Stimulated activated CD4-positive, alpha-beta T cell treated with anti-CD3 and anti-CD28 coated beads, Interleukin-1b, Interleukin-23, amount 100 ng/mL, for 48 hours (primary cell): ENCODE results near the gene CRELD2.

Experiments used
- DNase-seq: peaks from one replicate; pipeline ENCODE4 v3.0.0-alpha.2; 2020

CRELD2 gene

GRCh38 chr22:49948116-49948957 is 29.9 kb downstream of the CRELD2 start:
- DNase-seq: no peak

DNA sequence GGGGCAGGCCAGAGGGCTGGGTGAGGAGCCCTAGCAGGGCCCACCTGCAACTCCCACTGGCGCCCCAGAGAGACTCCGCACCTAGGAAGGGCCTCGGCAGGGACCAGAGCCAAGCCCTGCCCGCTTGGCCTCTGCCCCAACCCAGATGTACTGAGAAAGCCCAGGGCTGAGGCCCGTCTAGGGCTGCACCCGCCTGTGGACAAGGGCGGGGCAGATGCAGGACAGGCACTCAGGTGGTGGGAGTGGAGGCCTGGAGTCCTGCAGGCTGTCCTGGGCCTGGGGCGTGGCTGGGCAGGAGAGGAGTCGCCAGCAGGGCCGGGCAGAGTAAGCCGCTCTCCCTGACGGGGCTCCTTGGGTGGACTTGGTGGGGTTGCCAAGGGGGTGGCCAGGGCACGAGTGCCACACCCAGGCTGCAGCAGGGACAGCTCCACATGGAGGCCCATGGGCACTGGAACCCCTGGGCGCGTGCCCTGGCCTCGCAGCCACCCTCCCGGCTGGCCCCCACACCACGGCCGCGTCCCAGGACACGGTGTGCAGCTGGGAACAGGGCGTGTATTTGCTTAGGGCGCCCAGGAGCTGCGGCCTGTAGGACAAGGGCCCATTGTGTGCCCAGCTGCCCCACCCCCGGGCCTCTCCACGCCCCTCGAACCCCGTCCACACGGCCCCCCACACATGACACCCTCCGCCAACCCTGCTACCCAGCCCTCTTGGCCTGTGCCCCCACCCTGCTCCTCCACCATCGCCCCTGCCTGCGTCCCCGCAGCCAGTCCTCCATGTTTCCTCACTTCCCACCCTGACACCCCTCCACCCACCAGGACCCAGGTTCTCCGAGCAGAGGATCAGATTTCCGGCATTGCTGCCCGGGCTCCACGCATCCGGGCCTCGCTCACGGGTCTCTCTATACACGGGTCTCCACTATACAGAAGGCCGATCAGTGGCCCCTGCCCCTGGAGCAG is 30.8 kb downstream of the CRELD2 start:
- no peak for DNase-seq

- no peak for DNase-seq
Observed at GRCh38 chr22:49949914-49950292, 31.5 kb downstream of the CRELD2 start.

GRCh38 chr22:49950396-49950994 is 32.1 kb downstream of the CRELD2 start:
- DNase-seq: no peak

- DNase-seq: no peak
Observed at GRCh38 chr22:49951000-49951677, 32.7 kb downstream of the CRELD2 start.

- no peak for DNase-seq
Observed at GRCh38 chr22:49951678-49951985, 33.2 kb downstream of the CRELD2 start.

GRCh38 chr22:49951986-49952896 is 33.8 kb downstream of the CRELD2 start:
- no peak for DNase-seq

DNA sequence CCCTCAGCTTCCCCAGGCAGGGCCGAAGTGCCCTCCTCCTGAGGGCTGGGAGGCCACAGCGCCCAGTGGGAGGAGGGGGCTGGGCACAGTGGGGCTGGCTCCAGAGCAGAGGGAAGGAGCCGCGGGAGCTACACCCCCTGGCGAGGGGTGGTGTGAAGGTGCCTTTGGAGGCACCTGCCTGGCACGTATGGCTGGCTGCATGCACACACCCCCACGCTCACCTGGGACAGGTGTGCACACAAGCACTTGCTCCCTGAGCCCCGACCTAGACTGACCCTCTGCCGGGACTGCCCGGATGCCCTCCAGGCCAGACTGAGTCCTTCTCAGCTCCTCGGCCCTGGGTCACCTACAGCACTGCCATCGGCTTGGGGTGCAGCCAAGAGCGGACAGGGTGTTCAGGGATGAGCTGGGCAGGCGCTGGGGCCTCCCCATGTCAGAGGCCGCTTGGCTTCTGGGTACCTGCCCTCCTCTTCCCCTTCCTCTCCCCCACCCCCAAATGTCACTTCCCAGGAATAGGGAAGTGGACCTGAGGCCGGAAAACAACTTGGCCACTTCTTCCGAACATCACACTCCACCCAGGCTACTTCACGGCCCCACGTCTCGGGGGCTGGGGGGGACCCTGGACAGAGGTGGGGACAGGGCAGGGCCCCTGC is 34.7 kb downstream of the CRELD2 start:
- DNase-seq: no peak

DNA sequence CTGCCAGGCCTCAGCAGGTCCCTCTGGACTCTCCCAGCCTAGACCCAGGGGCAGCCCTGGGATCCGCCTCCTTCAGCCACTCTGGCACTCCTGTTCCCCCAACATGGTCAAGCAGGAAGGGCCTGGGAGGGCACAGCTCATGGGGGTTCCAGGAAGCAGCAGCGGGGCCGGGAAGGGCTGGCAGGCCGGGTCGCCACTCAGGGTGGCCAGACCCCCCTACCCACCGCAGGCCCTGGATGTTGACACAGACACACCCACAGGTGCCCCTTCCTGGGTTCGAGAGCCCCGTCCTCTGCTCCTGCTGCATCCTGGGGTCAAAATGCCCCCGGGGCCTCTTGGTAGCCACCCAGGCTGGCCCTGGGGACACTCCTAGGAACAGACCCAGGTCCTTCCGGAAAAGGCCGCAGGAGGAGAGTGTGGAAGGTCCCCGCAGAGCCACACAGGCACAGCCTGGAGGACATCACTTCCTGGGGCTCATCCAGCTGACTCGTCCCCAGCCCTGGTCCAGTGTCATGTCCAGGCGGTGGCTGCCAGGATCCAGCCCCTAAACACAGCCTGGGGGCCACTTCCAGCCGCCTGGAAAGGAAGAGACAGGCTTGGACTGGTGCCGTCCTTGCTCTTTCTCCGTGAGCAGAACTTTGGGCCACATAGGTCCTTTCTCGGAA is 35.4 kb downstream of the CRELD2 start:
- no peak for DNase-seq

DNA sequence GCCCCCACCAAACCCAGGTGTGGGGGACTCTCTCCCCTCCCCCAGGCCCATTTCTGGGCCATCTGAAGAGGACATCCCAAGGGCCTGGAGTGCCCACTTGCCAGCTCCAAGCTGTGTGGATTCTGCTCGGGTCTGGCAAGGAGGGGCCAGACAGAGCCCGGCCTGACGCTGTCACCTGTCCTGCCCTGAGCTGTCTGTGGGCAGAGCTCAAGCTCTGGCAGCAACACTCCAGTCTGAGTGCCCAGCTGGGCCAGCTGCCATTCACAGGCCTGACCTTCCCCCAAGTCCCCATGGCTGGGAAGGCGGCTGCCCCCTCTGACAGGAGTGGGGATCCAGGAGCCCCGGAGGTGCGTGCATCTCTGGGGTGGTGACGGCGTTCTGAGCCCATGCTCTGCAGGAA is 35.9 kb downstream of the CRELD2 start:
- no peak for DNase-seq

DNA sequence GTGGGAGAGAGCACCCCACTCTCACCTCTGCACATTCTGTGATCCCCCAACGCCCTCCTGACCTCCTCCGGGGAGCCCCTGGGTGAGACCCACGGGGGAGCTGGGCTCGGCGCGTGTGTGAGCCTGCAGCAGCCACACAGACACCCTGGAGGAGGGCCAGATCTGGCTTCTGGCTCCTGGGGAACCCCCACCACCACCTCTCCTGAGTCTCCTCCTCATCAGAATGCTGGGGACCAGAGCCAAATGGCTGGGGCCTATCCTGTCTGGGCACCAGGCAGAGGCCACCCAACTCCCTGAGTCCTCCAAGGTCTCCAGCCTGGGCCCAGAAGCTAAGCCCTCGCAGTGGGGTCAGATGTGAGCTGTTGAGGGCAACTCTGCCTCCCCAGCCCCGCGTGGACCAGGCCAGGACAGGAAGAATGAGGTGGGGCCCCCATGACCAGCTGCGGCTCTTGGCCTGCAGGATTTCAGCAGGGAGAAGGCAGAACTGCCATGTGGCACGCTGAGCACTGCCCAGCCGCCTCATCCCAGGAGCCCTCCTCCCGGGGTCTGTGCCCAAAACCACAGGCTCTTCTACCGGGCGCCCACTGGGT is 36.7 kb downstream of the CRELD2 start:
- DNase-seq: no peak

DNA sequence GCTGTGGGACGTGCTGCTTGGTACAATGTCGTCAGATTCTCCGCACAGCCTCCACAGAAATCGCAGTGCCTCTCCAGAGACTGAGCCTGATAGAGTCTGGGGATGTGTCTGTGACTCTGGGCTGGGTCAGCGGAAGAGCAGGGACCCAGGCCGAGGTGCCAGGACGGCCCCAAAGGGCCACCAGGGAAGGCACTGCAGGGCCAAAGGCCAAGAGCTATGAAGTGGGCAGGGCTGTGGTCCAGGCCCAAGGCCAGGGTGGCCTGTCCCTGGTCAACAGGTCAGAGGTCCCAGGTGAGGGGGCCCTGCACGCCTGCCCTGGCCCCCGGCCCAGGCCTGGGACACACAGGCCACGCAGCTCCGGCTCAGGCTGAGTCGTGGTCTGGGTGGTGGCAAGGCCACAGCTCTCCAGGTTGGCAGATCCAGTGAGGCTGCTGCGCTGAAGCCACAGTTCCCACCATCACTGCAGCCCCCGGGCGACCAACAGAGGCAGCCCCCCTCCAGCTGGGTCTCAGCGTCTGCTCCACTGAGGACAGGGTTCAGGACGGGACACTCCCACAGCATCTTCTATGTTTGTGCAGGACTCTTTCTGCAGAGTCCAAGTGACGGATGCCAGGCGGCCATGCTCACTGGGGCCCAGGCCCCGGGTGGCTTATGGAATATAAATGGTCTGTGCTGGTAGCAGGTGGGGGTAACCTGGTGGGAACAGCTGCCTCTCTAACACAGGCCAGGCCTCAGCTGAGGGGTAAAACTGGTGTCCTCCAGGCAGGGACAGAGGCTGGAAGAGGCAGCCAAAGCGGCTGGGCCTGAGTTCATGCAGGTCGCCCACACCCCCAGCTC is 37.4 kb downstream of the CRELD2 start:
- no peak for DNase-seq

DNA sequence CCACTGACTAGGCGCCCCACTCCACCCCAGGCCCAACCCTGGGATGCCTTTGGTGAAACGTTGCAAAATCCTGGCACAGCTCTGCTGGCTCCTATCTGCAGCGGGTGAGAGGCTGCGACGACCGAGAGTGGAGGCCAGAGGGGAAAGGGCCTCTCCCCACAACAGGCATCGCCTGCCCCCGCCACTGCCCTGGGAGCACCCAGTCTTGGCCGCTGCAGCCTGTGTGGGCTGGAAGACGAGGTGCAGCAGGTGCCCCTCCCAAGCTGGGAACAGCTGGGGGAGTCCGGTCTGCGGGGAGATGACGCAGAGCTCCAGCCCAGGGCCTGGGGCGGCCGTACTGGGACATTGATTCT is 38.0 kb downstream of the CRELD2 start:
- no peak for DNase-seq

- no peak for DNase-seq
Observed at GRCh38 chr22:49956914-49957825, 38.7 kb downstream of the CRELD2 start.

- DNase-seq: no peak
Observed at GRCh38 chr22:49957826-49958365, 39.5 kb downstream of the CRELD2 start.

DNA sequence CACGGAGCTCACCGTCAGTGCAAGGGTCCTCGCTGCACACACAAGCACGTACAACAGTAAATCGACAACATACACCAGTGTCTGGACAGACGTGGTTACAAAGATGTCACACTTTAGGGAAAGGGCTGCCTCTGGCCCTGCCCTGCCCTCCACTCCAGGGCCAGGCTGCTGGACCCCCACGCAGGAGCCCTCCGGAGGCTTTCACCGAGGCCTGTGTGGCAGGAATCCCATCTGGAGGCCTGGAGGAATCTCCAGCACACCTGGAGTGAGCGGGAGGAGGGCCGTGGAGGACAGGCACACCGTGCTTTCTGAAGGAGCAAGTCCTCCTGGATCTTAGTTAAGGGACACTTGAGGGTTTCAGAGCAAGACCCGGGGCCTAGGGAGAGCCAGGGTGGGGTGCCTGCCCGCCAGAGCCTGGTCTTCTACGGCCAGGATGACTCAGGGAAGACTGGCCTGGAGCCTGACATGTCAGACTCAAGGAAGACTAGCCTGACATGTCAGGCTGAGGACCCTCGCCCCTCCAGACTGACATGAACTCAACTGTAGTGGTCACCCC is 40.0 kb downstream of the CRELD2 start:
- no peak for DNase-seq

GRCh38 chr22:49958931-49959781 is 40.7 kb downstream of the CRELD2 start:
- no peak for DNase-seq
